Subcutaneous abdominal adipose tissue (tissue), 5 donors: ENCODE measurements around the gene ZNF326.
A peak's percentile ranks its signal among the peaks of the same experiment; 100 is the strongest.
"Not testable (repeated sequence)": the region's sequence is repeated elsewhere in the genome, so short reads cannot be mapped to it uniquely, and the experiment has no call there.

ENCODE experiments used
- H3K27ac ChIP-seq: one replicate; pipeline ENCODE4 v1.7.0; 2013; ENCODE audit warnings: low read depth, mild to moderate bottlenecking, inconsistent platforms, low read length, moderate library complexity
- H3K27me3 ChIP-seq, 5 donors: one replicate each; pipeline ENCODE4 v1.7.0; 2013; ENCODE audit warnings: low read length in 5 of 5, inconsistent platforms in 1 of 5; ENCODE audit not compliant: control insufficient read depth in 5 of 5, insufficient read depth in 4 of 5
- H3K36me3 ChIP-seq, 5 donors: one replicate each; pipeline ENCODE4 v1.7.0; 2013; ENCODE audit warnings: low read length in 5 of 5; ENCODE audit not compliant: control insufficient read depth in 5 of 5, insufficient read depth in 5 of 5
- H3K4me1 ChIP-seq, 5 donors: one replicate each; pipeline ENCODE4 v1.7.0; 2013; ENCODE audit warnings: low read length in 5 of 5, mild to moderate bottlenecking in 3 of 5, moderate library complexity in 1 of 5; ENCODE audit not compliant: control insufficient read depth in 5 of 5, insufficient read depth in 5 of 5
- H3K4me3 ChIP-seq, 5 donors: one replicate each; pipeline ENCODE4 v1.7.0; 2013; ENCODE audit warnings: low read length in 5 of 5, low read depth in 1 of 5
- H3K9ac ChIP-seq, 5 donors: one replicate each; pipeline ENCODE4 v1.7.0; 2013; ENCODE audit warnings: low read length in 5 of 5, mild to moderate bottlenecking in 4 of 5, moderate library complexity in 3 of 5
- H3K9me3 ChIP-seq, 5 donors: one replicate each; pipeline ENCODE4 v1.7.0; 2013; ENCODE audit warnings: low read length in 5 of 5; ENCODE audit not compliant: control insufficient read depth in 5 of 5
- donor health status: healthy.
- donor health status: healthy.
- donor health status: healthy.
- donor health status: healthy.
- donor health status: healthy.

The ZNF326 gene

GRCh38 chr1:89984564-89985116, 10.3 kb upstream of the ZNF326 start:
- not testable (repeated sequence) for H3K9ac ChIP-seq, H3K36me3 ChIP-seq, H3K9me3 ChIP-seq, H3K27me3 ChIP-seq, H3K27ac ChIP-seq, H3K4me3 ChIP-seq
- H3K4me1 ChIP-seq = peaks cover 0 to 11% (median 0%) of the 10 kb centered on the region in 5 donors

- Histone ChIP-seq H3K36me3 (no peaks in the 10 kb centered on the region), H3K9ac (no peak overlapping the region), H3K4me3 (no peak overlapping the region), H3K27ac (no peak overlapping the region), H3K4me1 (peaks cover 0 to 11% (median 0%) of the 10 kb centered on the region in 5 donors), H3K9me3 (no peaks in the 10 kb centered on the region), H3K27me3 (peaks cover 0 to 2% (median 0%) of the 10 kb centered on the region in 5 donors)
Observed at GRCh38 chr1:89986020-89986419, 8.9 kb upstream of the ZNF326 start.

DNA sequence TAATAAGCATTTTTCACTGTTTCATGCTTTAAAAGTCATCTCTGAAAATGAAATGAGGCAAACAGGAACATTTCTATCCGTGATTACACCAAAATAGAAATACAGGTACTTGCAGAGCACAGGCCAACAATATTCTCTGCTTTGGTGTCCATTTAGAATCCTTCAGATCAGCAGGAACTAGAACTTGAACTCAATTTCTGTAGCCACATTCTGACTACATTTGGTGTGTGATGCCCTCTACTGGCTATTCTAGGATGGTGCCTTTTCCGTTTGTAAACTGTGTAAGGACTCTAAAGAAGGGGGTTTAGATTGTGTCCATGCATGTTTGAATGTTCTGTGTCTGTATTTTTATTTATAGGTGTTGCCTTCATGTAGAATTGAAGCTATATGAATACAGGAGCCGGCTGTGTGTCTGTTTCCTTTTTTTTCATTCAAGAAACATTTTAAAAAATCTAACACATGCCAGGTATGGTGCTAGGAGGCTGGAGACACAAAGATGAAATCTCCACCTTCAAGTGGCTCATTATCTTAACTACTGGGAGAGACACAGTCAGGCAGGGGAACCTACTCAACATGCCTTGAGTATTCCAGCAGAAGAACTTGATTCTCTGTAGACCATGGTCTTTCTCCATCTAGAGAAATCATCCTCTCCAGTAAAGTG, 7.6 kb upstream of the ZNF326 start:
- Histone ChIP-seq H3K27me3 (peaks cover 0 to 2% (median 0%) of the 10 kb centered on the region in 5 donors), H3K4me1 (peaks cover 0 to 11% (median 0%) of the 10 kb centered on the region in 5 donors), H3K9ac (no peak overlapping the region), H3K27ac (no peak overlapping the region), H3K4me3 (no peak overlapping the region), H3K36me3 (no peaks in the 10 kb centered on the region), H3K9me3 (no peaks in the 10 kb centered on the region)

- Histone ChIP-seq H3K27ac (no peak overlapping the region), H3K9ac (no peak overlapping the region), H3K27me3 (peaks cover 0 to 2% (median 0%) of the 10 kb centered on the region in 5 donors), H3K4me3 (no peak overlapping the region), H3K4me1 (peaks cover 0 to 11% (median 0%) of the 10 kb centered on the region in 5 donors), H3K9me3 (no peaks in the 10 kb centered on the region), H3K36me3 (no peaks in the 10 kb centered on the region)
Observed at GRCh38 chr1:89989099-89989498, 5.8 kb upstream of the ZNF326 start.

GRCh38 chr1:89989799-89990198, 5.1 kb upstream of the ZNF326 start:
- no peak overlapping the region for H3K9ac ChIP-seq
- H3K9me3 ChIP-seq = no peaks in the 10 kb centered on the region

GRCh38 chr1:89990976-89991831, 3.7 kb upstream of the ZNF326 start:
- no peak overlapping the region for H3K27ac ChIP-seq
- no peak overlapping the region for H3K9ac ChIP-seq

More at GRCh38 chr1:89989799-89990198, 5.1 kb upstream of the ZNF326 start:
- Histone ChIP-seq H3K4me1 (peaks cover 0 to 11% (median 0%) of the 10 kb centered on the region in 5 donors), H3K27me3 (peaks cover 0 to 2% (median 0%) of the 10 kb centered on the region in 5 donors), H3K36me3 (no peaks in the 10 kb centered on the region), H3K27ac (no peak overlapping the region), H3K4me3 (no peak overlapping the region)

DNA sequence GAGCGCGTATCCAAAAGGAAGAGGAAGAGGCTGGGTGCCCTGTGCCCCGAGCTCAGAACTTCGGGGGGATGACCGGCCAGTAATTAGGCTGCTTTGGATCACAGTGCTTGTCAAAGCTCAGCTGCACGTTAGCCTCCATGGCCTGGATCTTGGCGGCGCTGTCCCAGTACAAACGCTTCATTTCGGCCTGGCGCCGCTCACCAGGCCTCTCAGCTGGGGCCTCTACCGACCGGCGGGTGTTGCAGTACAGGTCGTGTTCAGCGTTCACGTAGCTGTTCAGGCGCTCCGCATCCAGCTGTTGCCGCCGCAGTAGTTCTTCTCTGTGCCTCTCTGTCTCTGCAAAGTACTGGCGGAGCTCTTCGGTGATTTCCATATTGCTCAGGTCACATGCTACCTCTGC, 1.4 kb upstream of the ZNF326 start:
- peaks cover 0 to 25% (median 16%) of the 10 kb centered on the region in 5 donors for H3K4me1 ChIP-seq
- no peak overlapping the region for H3K27ac ChIP-seq
- no peak overlapping the region for H3K4me3 ChIP-seq
- H3K27me3 ChIP-seq = peaks cover 0 to 2% (median 0%) of the 10 kb centered on the region in 5 donors
- no peaks in the 10 kb centered on the region for H3K9me3 ChIP-seq
- H3K36me3 ChIP-seq = peaks cover 0 to 7% (median 0%) of the 10 kb centered on the region in 5 donors
- no peak overlapping the region for H3K9ac ChIP-seq

More at GRCh38 chr1:89990976-89991831, 3.7 kb upstream of the ZNF326 start:
- H3K36me3 ChIP-seq = no peaks in the 10 kb centered on the region
- peaks cover 0 to 6% (median 5%) of the 10 kb centered on the region in 5 donors for H3K4me1 ChIP-seq
- H3K27me3 ChIP-seq = peaks cover 0 to 2% (median 0%) of the 10 kb centered on the region in 5 donors
- H3K4me3 ChIP-seq = no peak overlapping the region
- no peaks in the 10 kb centered on the region for H3K9me3 ChIP-seq

- peak overlapping the region; percentile 91 for H3K27ac ChIP-seq
- no peaks in the 10 kb centered on the region for H3K9me3 ChIP-seq
- H3K36me3 ChIP-seq = peaks cover 0 to 9% (median 0%) of the 10 kb centered on the region in 5 donors
- peaks cover 0 to 2% (median 0%) of the 10 kb centered on the region in 5 donors for H3K27me3 ChIP-seq
- H3K9ac ChIP-seq = peak overlapping the region in 4 of 5 donors; percentile 89 to 99 (median 97)
- H3K4me1 ChIP-seq = peaks cover 0 to 28% (median 17%) of the 10 kb centered on the region in 5 donors
- peak overlapping the region; percentile 77 to 93 (median 88) for H3K4me3 ChIP-seq
Observed at GRCh38 chr1:89994231-89994804, 592 bp upstream of the ZNF326 start.

GRCh38 chr1:89995598-89996449, 914 bp downstream of the ZNF326 start:
- H3K27ac ChIP-seq = peak overlapping the region; percentile 91
- H3K4me3 ChIP-seq = peak overlapping the region; percentile 82 to 93 (median 88)
- peak overlapping the region; percentile 87 to 99 (median 96) for H3K9ac ChIP-seq
- no peaks in the 10 kb centered on the region for H3K9me3 ChIP-seq
- H3K36me3 ChIP-seq = peaks cover 0 to 9% (median 0%) of the 10 kb centered on the region in 5 donors
- H3K27me3 ChIP-seq = no peaks in the 10 kb centered on the region
- peaks cover 0 to 37% (median 24%) of the 10 kb centered on the region in 5 donors for H3K4me1 ChIP-seq
